GM23338 (cell line): ENCODE data around the gene RBP5. TPM values are rescaled to one million over a fixed set of nuclear protein-coding genes. Genes with fewer than 3 reads are reported as not detected.

Source experiments
- ATAC-seq: fragments of 200-7000 bp; cut with Tn5 transposase; 3 replicates; pipeline ENCODE4 v1.9.1; 2020
- DNase-seq: peaks from one replicate; pipeline ENCODE4 v3.0.0-alpha.2; 2015; ENCODE audit warnings: low spot score
- H2AFZ ChIP-seq: fragments of 200-600 bp; sonication (generic); 2 replicates; pipeline ENCODE4 v1.8.0; 2016; ENCODE audit warnings: antibody characterized with exemption, mild to moderate bottlenecking, moderate library complexity
- H3F3A ChIP-seq: fragments of 200-600 bp; sonication (generic); replicated peaks from 2 replicates; pipeline ENCODE4 v1.8.0; 2017; ENCODE audit warnings: antibody characterized with exemption, mixed run types, low read depth
- H3K27ac ChIP-seq: fragments of 200-600 bp; sonication (generic); 2 replicates; pipeline ENCODE4 v1.6.1; 2016; ENCODE audit warnings: low read depth
- H3K27me3 ChIP-seq: fragments of 200-600 bp; sonication (generic); 2 replicates; pipeline ENCODE4 v1.8.0; 2016; ENCODE audit warnings: mild to moderate bottlenecking, mixed run types, moderate library complexity; ENCODE audit not compliant: insufficient read depth
- H3K36me3 ChIP-seq: fragments of 200-600 bp; sonication (generic); 2 replicates; pipeline ENCODE4 v1.8.0; 2016; ENCODE audit warnings: mild to moderate bottlenecking; ENCODE audit not compliant: insufficient read depth
- H3K4me1 ChIP-seq: fragments of 200-600 bp; sonication (generic); 2 replicates; pipeline ENCODE4 v1.8.0; 2016; ENCODE audit warnings: mild to moderate bottlenecking, moderate library complexity; ENCODE audit not compliant: insufficient read depth
- H3K4me2 ChIP-seq: fragments of 200-600 bp; sonication (generic); 2 replicates; pipeline ENCODE4 v1.7.1; 2017; ENCODE audit warnings: mixed run types
- H3K4me3 ChIP-seq: fragments of 200-600 bp; sonication (generic); 2 replicates; pipeline ENCODE4 v1.6.1; 2016; ENCODE audit warnings: mixed run types
- H3K79me2 ChIP-seq: fragments of 200-600 bp; sonication (generic); replicated peaks from 2 replicates; pipeline ENCODE4 v1.8.0; 2017; ENCODE audit warnings: mild to moderate bottlenecking; ENCODE audit not compliant: insufficient read depth
- H3K9me2 ChIP-seq: fragments of 200-600 bp; sonication (generic); 2 replicates; pipeline ENCODE4 v1.8.0; 2017; ENCODE audit not compliant: insufficient read depth
- H4K20me1 ChIP-seq: fragments of 200-600 bp; sonication (generic); replicated peaks from 2 replicates; pipeline ENCODE4 v1.8.0; 2017; ENCODE audit warnings: mild to moderate bottlenecking; ENCODE audit not compliant: insufficient read depth
- H3K27ac Mint-ChIP-seq: 2 replicates; pipeline ENCODE4 v1.8.0; 2020; ENCODE audit warnings: inconsistent platforms, mild to moderate bottlenecking, moderate library complexity, mixed read lengths
- H3K27me3 Mint-ChIP-seq: 3 replicates; pipeline ENCODE4 v1.8.0; 2022; ENCODE audit warnings: low read depth, mild to moderate bottlenecking, moderate library complexity, mixed read lengths, inconsistent platforms; ENCODE audit not compliant: insufficient read depth, poor library complexity
- H3K36me3 Mint-ChIP-seq: 3 replicates; pipeline ENCODE4 v1.8.0; 2021; ENCODE audit warnings: low read depth, mild to moderate bottlenecking, inconsistent platforms, moderate library complexity, mixed read lengths
- H3K4me1 Mint-ChIP-seq: 3 replicates; pipeline ENCODE4 v1.8.0; 2020; ENCODE audit warnings: mild to moderate bottlenecking, inconsistent platforms, mixed read lengths
- H3K4me3 Mint-ChIP-seq: 3 replicates; pipeline ENCODE4 v1.8.0; 2021; ENCODE audit warnings: moderate library complexity, mild to moderate bottlenecking, inconsistent platforms, mixed read lengths
- H3K9me3 Mint-ChIP-seq: 3 replicates; pipeline ENCODE4 v1.8.0; 2020; ENCODE audit warnings: moderate library complexity, mild to moderate bottlenecking, inconsistent platforms, mixed read lengths
- CREB1 ChIP-seq: fragments of 250-450 bp; sonication (Bioruptor Pico); IDR thresholded peaks from 2 replicates; pipeline ENCODE4 v1.5.0; 2020; ENCODE audit warnings: low read depth, mild to moderate bottlenecking, moderate library complexity
- CTCF ChIP-seq, 2 experiments: fragments of 200-600 bp in 1 of 2; sonication (generic) in 1 of 2; conservative IDR thresholded peaks; 2 replicates each; pipeline versions ENCODE4 v1.5.1 to v1.6.1; 2016 to 2017; ENCODE audit warnings: antibody characterized with exemption in 2 of 2, low read depth in 2 of 2, mild to moderate bottlenecking in 2 of 2, moderate library complexity in 1 of 2
- ETS1 ChIP-seq: IDR thresholded peaks from 2 replicates; pipeline ENCODE4 v1.6.1; 2016; ENCODE audit warnings: antibody characterized with exemption
- EZH2phosphoT487 ChIP-seq: fragments of 200-600 bp; sonication (generic); IDR thresholded peaks from one replicate; pipeline ENCODE4 v1.8.1; 2018; ENCODE audit warnings: antibody characterized with exemption; ENCODE audit not compliant: unreplicated experiment
- JUNB ChIP-seq: IDR thresholded peaks from one replicate; pipeline ENCODE4 v1.6.1; 2016; ENCODE audit warnings: antibody characterized with exemption; ENCODE audit not compliant: unreplicated experiment
- NANOG ChIP-seq: IDR thresholded peaks from 2 replicates; pipeline ENCODE4 v1.6.1; 2016; ENCODE audit warnings: antibody characterized with exemption, borderline replicate concordance
- POLR2AphosphoS5 ChIP-seq: IDR thresholded peaks from 2 replicates; pipeline ENCODE4 v1.6.1; 2016; ENCODE audit warnings: antibody characterized with exemption, low read depth
- STAT1 ChIP-seq: IDR thresholded peaks from one replicate; pipeline ENCODE4 v1.6.1; 2016; ENCODE audit warnings: antibody characterized with exemption; ENCODE audit not compliant: unreplicated experiment
- ZNF114 ChIP-seq: fragments of 250-450 bp; sonication (Bioruptor Pico); IDR thresholded peaks from 2 replicates; pipeline ENCODE4 v1.5.0; 2020; ENCODE audit warnings: mild to moderate bottlenecking, moderate library complexity
- ZNF331 ChIP-seq: fragments of 250-450 bp; sonication (Bioruptor Pico); IDR thresholded peaks from 2 replicates; pipeline ENCODE4 v1.5.0; 2020; ENCODE audit warnings: low read depth, mild to moderate bottlenecking, moderate library complexity
- ZNF462 ChIP-seq: fragments of 250-450 bp; sonication (Bioruptor Pico); IDR thresholded peaks from 2 replicates; pipeline ENCODE4 v1.5.0; 2020; ENCODE audit warnings: mild to moderate bottlenecking, moderate library complexity
- polyA plus RNA-seq: library from polyadenylated mRNA; unstranded; fragments of >200 nt; fragmentation: Nextera tagmentation; extraction: Ambion mirVana; gene quantifications from 2 replicates; pipeline ENCODE4 v1.2.1, GENCODE V29; 2016
- total RNA-seq: library from RNA; depleted of rRNA; stranded (reverse); fragments of >200 nt; shearing (Covaris generic); gene quantifications from 2 replicates; pipeline ENCODE4 v1.2.3, GENCODE V29; 2014

The RBP5 gene
- total and polyA plus RNA-seq, 2 experiments from 2014 or later: 1.2 to 3.0 TPM

- Mint-ChIP-seq H3K36me3 (no peaks in the 10 kb centered on the region), H3K27ac (no peak overlapping the region), H3K4me3 (no peak overlapping the region), H3K9me3 (no peaks in the 10 kb centered on the region), H3K4me1 (peaks cover 4% of the 10 kb centered on the region; the same call in 1 of the 3 replicates), H3K27me3 (peaks cover 6% of the 10 kb centered on the region)
- no peaks in the 10 kb centered on the region for H3K9me2 ChIP-seq
- no peak for ATAC-seq
- no peaks in the 10 kb centered on the region for H3F3A ChIP-seq
- H3K4me1 ChIP-seq: no peaks in the 10 kb centered on the region; the same call in 1 of the 2 replicates
- H3K27ac ChIP-seq: no peak overlapping the region
- no peaks in the 10 kb centered on the region for H3K36me3 ChIP-seq
- H3K4me3 ChIP-seq: no peak overlapping the region
- DNase-seq: no peak
- no peak overlapping the region for H3K4me2 ChIP-seq
- no peaks in the 10 kb centered on the region for H4K20me1 ChIP-seq
- no peaks in the 10 kb centered on the region for H3K79me2 ChIP-seq
- no peak for TF ChIP-seq STAT1
- no peak for TF ChIP-seq CTCF (conservative IDR thresholded peaks at IDR 0.05; ENCODE audit: low read depth in 2 of 2)
- no peak for TF ChIP-seq CREB1
- no peak for TF ChIP-seq EZH2phosphoT487
- TF ChIP-seq JUNB: no peak
- TF ChIP-seq ETS1: no peak
- TF ChIP-seq ZNF331 (CRISPR knock-in tag): no peak
- no peak for TF ChIP-seq NANOG
- no peak for TF ChIP-seq POLR2AphosphoS5
- no peak overlapping the region for H2AFZ ChIP-seq
- no peaks in the 10 kb centered on the region for H3K27me3 ChIP-seq
These were observed 13.8 kb downstream of the RBP5 start for GRCh38 chr12:7114851-7115250.

- H4K20me1 ChIP-seq: no peaks in the 10 kb centered on the region
- no peaks in the 10 kb centered on the region for H3K79me2 ChIP-seq
- H3K4me1 ChIP-seq: peaks cover 6% of the 10 kb centered on the region
- no peaks in the 10 kb centered on the region for H3K27me3 ChIP-seq
- H2AFZ ChIP-seq: no peak overlapping the region
- no peak for ATAC-seq
- no peak for DNase-seq
- H3K9me3 Mint-ChIP-seq: no peaks in the 10 kb centered on the region
- peaks cover 9% of the 10 kb centered on the region for H3K4me1 Mint-ChIP-seq
- H3K27me3 Mint-ChIP-seq: peaks cover 10% of the 10 kb centered on the region
- TF ChIP-seq NANOG (no peak), CREB1 (no peak), CTCF (conservative IDR thresholded peaks at IDR 0.05; ENCODE audit: low read depth in 2 of 2) (no peak), EZH2phosphoT487 (no peak), STAT1 (no peak), ZNF462 (no peak), ZNF114 (CRISPR knock-in tag) (no peak)
- no peak overlapping the region for H3K27ac Mint-ChIP-seq
- H3K36me3 ChIP-seq: no peaks in the 10 kb centered on the region
- no peak overlapping the region for H3K4me3 Mint-ChIP-seq
- no peaks in the 10 kb centered on the region for H3K36me3 Mint-ChIP-seq
- no peak overlapping the region for H3K27ac ChIP-seq
- no peak overlapping the region for H3K4me3 ChIP-seq
- no peaks in the 10 kb centered on the region for H3K9me2 ChIP-seq
- no peak overlapping the region for H3K4me2 ChIP-seq
- H3F3A ChIP-seq: no peaks in the 10 kb centered on the region
These were observed 14.7 kb downstream of the RBP5 start for GRCh38 chr12:7114008-7114407.
